CD4-positive, alpha-beta T cell treated with Interleukin-17A for 1 hour (primary cell): ENCODE measurements around the gene CANT1.
"Not testable (repeated sequence)": the region's sequence is repeated elsewhere in the genome, so short reads cannot be mapped to it uniquely, and the experiment has no call there.

ENCODE experiments used
- DNase-seq: peaks from one replicate; pipeline ENCODE4 v3.0.0-alpha.2; 2020

Gene CANT1

GRCh38 chr17:78974635-78975591 is 34.7 kb downstream of the CANT1 start:
- DNase-seq: no peak

- DNase-seq: no peak
Measured at GRCh38 chr17:78973792-78974520, 35.6 kb downstream of the CANT1 start.

GRCh38 chr17:78973196-78973595 is 36.4 kb downstream of the CANT1 start:
- DNase-seq: no peak

GRCh38 chr17:78972507-78973105 is 37.0 kb downstream of the CANT1 start:
- DNase-seq: no peak

- no peak for DNase-seq
Measured at GRCh38 chr17:78971756-78972506, 37.6 kb downstream of the CANT1 start.

- peak; percentile 75 for DNase-seq
Measured at GRCh38 chr17:78970834-78971755, 38.5 kb downstream of the CANT1 start.

- DNase-seq: no peak
Measured at GRCh38 chr17:78969865-78970264, 39.7 kb downstream of the CANT1 start.

- no peak for DNase-seq
Measured at GRCh38 chr17:78967782-78968362, 41.7 kb downstream of the CANT1 start.

GRCh38 chr17:78966910-78967600 is 42.5 kb downstream of the CANT1 start:
- no peak for DNase-seq

- DNase-seq: no peak
Measured at GRCh38 chr17:78966123-78966813, 43.3 kb downstream of the CANT1 start.

- DNase-seq: no peak
Measured at GRCh38 chr17:78965491-78965924, 44.1 kb downstream of the CANT1 start.

- no peak for DNase-seq
Measured at GRCh38 chr17:78963378-78963777, 46.2 kb downstream of the CANT1 start.

- DNase-seq: not testable (repeated sequence)
Measured at GRCh38 chr17:78962984-78963348, 46.6 kb downstream of the CANT1 start.

- DNase-seq: no peak
Measured at GRCh38 chr17:78962345-78962983, 47.1 kb downstream of the CANT1 start.

GRCh38 chr17:78961571-78961970 is 48.0 kb downstream of the CANT1 start:
- DNase-seq: no peak

GRCh38 chr17:78960928-78961327 is 48.6 kb downstream of the CANT1 start:
- no peak for DNase-seq

- no peak for DNase-seq
Measured at GRCh38 chr17:78959803-78960202, 49.8 kb downstream of the CANT1 start.

- DNase-seq: no peak
Measured at GRCh38 chr17:78958641-78959127, 50.9 kb downstream of the CANT1 start.

GRCh38 chr17:78957128-78957527 is 52.4 kb downstream of the CANT1 start:
- DNase-seq: no peak
